Endothelial cell (in vitro differentiated cells): ENCODE results near the gene TUBGCP3. TPM values are rescaled to one million over a fixed set of nuclear protein-coding genes. Genes with fewer than 3 reads are reported as not detected.
A peak's percentile ranks its signal among the peaks of the same experiment; 100 is the strongest.

Experiments used
- DNase-seq: peaks from one replicate; pipeline ENCODE4 v3.0.0; 2021; ENCODE audit warnings: low spot score
- H3K27ac Mint-ChIP-seq: one replicate; pipeline ENCODE4 v1.8.0; 2021; ENCODE audit warnings: mixed read lengths, inconsistent platforms; ENCODE audit not compliant: unreplicated experiment
- H3K27me3 Mint-ChIP-seq: one replicate; pipeline ENCODE4 v1.8.0; 2021; ENCODE audit warnings: mild to moderate bottlenecking, moderate library complexity, mixed read lengths, inconsistent platforms; ENCODE audit not compliant: unreplicated experiment
- H3K36me3 Mint-ChIP-seq: one replicate; pipeline ENCODE4 v1.8.0; 2021; ENCODE audit warnings: mild to moderate bottlenecking, low read depth, mixed read lengths, inconsistent platforms; ENCODE audit not compliant: unreplicated experiment
- H3K4me1 Mint-ChIP-seq: one replicate; pipeline ENCODE4 v1.8.0; 2021; ENCODE audit warnings: mild to moderate bottlenecking, mixed read lengths, inconsistent platforms; ENCODE audit not compliant: unreplicated experiment
- H3K4me3 Mint-ChIP-seq: one replicate; pipeline ENCODE4 v1.8.0; 2021; ENCODE audit warnings: mild to moderate bottlenecking, mixed read lengths, inconsistent platforms; ENCODE audit not compliant: unreplicated experiment
- H3K9me3 Mint-ChIP-seq: one replicate; pipeline ENCODE4 v1.8.0; 2021; ENCODE audit warnings: mixed read lengths, inconsistent platforms; ENCODE audit not compliant: unreplicated experiment
- CTCF ChIP-seq: fragments of 200-600 bp; sonication (generic); IDR thresholded peaks from one replicate; pipeline ENCODE4 v1.5.0; 2021; ENCODE audit warnings: antibody characterized with exemption; ENCODE audit not compliant: unreplicated experiment
- total RNA-seq: library from RNA; stranded (reverse); fragmentation: NEBNext Ultra II Directional; extraction: Animal tissue kit (Norgen Biotek cat#: 25700); gene quantifications from one replicate; pipeline ENCODE4 v1.2.1, GENCODE V29; 2021; ENCODE audit not compliant: unreplicated experiment

The TUBGCP3 gene
- total RNA-seq, 1 donor from 2014 or later = 26.8 TPM

GRCh38 chr13:112616586-112617362 is 28.8 kb upstream of the TUBGCP3 start:
- Mint-ChIP-seq H3K27ac (no peak overlapping the region), H3K36me3 (no peaks in the 10 kb centered on the region), H3K9me3 (no peaks in the 10 kb centered on the region), H3K4me1 (peaks cover 5% of the 10 kb centered on the region), H3K27me3 (peaks cover 5% of the 10 kb centered on the region), H3K4me3 (no peak overlapping the region)
- DNase-seq = peak; percentile 47
- TF ChIP-seq CTCF = peak; percentile 66

- Mint-ChIP-seq H3K4me1 (peaks cover 5% of the 10 kb centered on the region), H3K27ac (no peak overlapping the region), H3K9me3 (no peaks in the 10 kb centered on the region), H3K27me3 (peaks cover 5% of the 10 kb centered on the region), H3K4me3 (no peak overlapping the region), H3K36me3 (no peaks in the 10 kb centered on the region)
- no peak for DNase-seq
- no peak for TF ChIP-seq CTCF
Observed at GRCh38 chr13:112615391-112615790, 27.4 kb upstream of the TUBGCP3 start.

GRCh38 chr13:112614835-112615234 is 26.9 kb upstream of the TUBGCP3 start:
- Mint-ChIP-seq H3K9me3 (no peaks in the 10 kb centered on the region), H3K4me1 (peaks cover 3% of the 10 kb centered on the region), H3K36me3 (no peaks in the 10 kb centered on the region), H3K4me3 (no peak overlapping the region), H3K27me3 (peaks cover 5% of the 10 kb centered on the region), H3K27ac (no peak overlapping the region)
- no peak for DNase-seq
- TF ChIP-seq CTCF = no peak

- Mint-ChIP-seq H3K4me3 (no peak overlapping the region), H3K27me3 (no peaks in the 10 kb centered on the region)
Observed at GRCh38 chr13:112608212-112608611, 20.3 kb upstream of the TUBGCP3 start.

More at GRCh38 chr13:112608212-112608611, 20.3 kb upstream of the TUBGCP3 start:
- H3K9me3 Mint-ChIP-seq = no peaks in the 10 kb centered on the region
- no peak for TF ChIP-seq CTCF
- no peak for DNase-seq
- H3K36me3 Mint-ChIP-seq = no peaks in the 10 kb centered on the region
- H3K4me1 Mint-ChIP-seq = peaks cover 3% of the 10 kb centered on the region
- no peak overlapping the region for H3K27ac Mint-ChIP-seq
